22Rv1 (cell line): ENCODE data around the gene RAB2B.

ENCODE experiments used
- H3K27ac ChIP-seq: fragments of 450-650 bp; 2 replicates; pipeline ENCODE4 v1.5.1; 2017
- CTCF ChIP-seq: fragments of 450-650 bp; IDR thresholded peaks from 2 replicates; pipeline ENCODE4 v1.5.1; 2017; ENCODE audit warnings: mild to moderate bottlenecking
- ZFX ChIP-seq: fragments of 450-650 bp; IDR thresholded peaks from 2 replicates; pipeline ENCODE4 v1.6.1; 2017; ENCODE audit warnings: antibody characterized with exemption, borderline replicate concordance

RAB2B gene

GRCh38 chr14:21505012-21505553, 28.3 kb upstream of the RAB2B start:
- TF ChIP-seq ZFX (no peak), CTCF (no peak)
- no peak overlapping the region for H3K27ac ChIP-seq

GRCh38 chr14:21503376-21503775, 26.6 kb upstream of the RAB2B start:
- H3K27ac ChIP-seq = no peak overlapping the region
- no peak for TF ChIP-seq CTCF
- TF ChIP-seq ZFX = no peak

GRCh38 chr14:21501568-21501967, 24.8 kb upstream of the RAB2B start:
- no peak for TF ChIP-seq CTCF
- no peak for TF ChIP-seq ZFX
- H3K27ac ChIP-seq = no peak overlapping the region

GRCh38 chr14:21498540-21499526, 22.1 kb upstream of the RAB2B start:
- no peak overlapping the region; the same call in 1 of the 2 replicates for H3K27ac ChIP-seq
- peak; percentile 65 for TF ChIP-seq CTCF
- no peak for TF ChIP-seq ZFX

GRCh38 chr14:21496453-21496852, 19.7 kb upstream of the RAB2B start:
- TF ChIP-seq CTCF (no peak), ZFX (no peak)
- H3K27ac ChIP-seq = 0 out of 2 replicates have a peak overlapping the region, but pooled peaks have one; percentile 10

GRCh38 chr14:21494902-21495762, 18.4 kb upstream of the RAB2B start:
- TF ChIP-seq CTCF (no peak), ZFX (no peak)
- no peak overlapping the region for H3K27ac ChIP-seq
